IPS-11a (cell line): ENCODE measurements around the gene FAM9B.

Experiments
- H3K4me3 ChIP-seq: one replicate; pipeline ENCODE4 v1.5.1; 2013; ENCODE audit warnings: low read depth, low read length, control low read depth

The FAM9B gene

DNA sequence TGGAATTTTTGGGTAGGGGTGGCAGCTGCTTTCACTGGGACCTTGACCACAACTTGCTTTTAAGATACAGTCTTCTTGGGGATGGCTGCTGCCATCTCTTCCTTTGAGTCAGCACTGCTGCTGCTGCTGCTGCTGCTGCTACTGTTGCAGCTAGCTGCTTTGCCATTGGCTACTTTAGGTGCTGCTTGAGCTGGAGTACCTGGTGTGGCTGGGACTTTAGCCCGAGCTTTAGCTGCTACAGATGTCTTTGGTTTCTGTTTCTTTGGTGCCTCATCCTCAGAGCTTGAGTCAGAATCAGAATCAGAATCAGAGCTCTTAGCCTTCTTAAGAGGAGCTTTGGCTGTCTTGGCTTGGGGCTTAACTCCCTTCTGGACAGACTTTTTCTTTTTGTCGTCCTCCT is 52.2 kb downstream of the FAM9B start:
- no peak overlapping the region for H3K4me3 ChIP-seq

DNA sequence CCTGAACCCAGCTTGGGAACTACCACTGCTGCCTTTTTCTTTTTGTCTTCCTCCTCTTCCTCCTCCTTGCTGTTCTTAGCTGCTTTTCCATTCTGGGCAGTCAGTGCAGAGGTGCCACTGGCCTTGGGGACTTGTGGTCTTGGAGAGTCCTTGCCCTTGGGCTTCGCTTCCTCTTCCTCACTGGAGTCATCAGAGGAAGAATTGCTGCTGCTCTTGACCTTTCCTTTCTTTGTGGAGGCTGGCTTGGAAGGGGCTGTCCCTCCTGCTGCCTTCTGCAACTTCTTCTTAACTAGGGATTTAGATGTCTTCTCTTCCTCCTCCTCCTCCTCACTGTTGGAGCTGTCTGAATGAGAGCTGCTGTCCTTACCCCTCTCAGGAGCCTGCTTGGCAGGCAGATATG is 53.2 kb downstream of the FAM9B start:
- no peak overlapping the region for H3K4me3 ChIP-seq
